Kidney (tissue), 14 donors: ENCODE results near the gene EVA1A. TPM values are rescaled to one million over a fixed set of nuclear protein-coding genes. Genes with fewer than 3 reads are reported as not detected.

Experiments used
- DNase-seq, 5 donors: peaks; one replicate each; pipeline ENCODE4 v3.0.0-alpha.2; 2013 to 2020
- FAIRE-seq: peaks from 2 replicates; lab custom pipeline; 2012; peaks lifted over from hg19 to GRCh38; lab: Jason Lieb, UNC
- H3K27ac ChIP-seq, 2 donors: one replicate each; pipeline ENCODE4 v1.7.0; 2013; ENCODE audit warnings: low read depth in 2 of 2, low read length in 2 of 2, inconsistent platforms in 1 of 2
- H3K27me3 ChIP-seq: one replicate; pipeline ENCODE4 v1.7.1; 2013; ENCODE audit warnings: low read length, inconsistent platforms; ENCODE audit not compliant: control insufficient read depth, insufficient read depth
- H3K36me3 ChIP-seq, 3 donors: one replicate each; pipeline versions ENCODE4 v1.7.0 to v1.7.1; 2013; ENCODE audit warnings: low read length in 3 of 3, control low read depth in 1 of 3, inconsistent platforms in 1 of 3; ENCODE audit not compliant: insufficient read depth in 3 of 3, control insufficient read depth in 2 of 3
- H3K4me1 ChIP-seq, 3 donors: one replicate each; pipeline versions ENCODE4 v1.7.0 to v1.7.1; 2013; ENCODE audit warnings: low read length in 3 of 3, inconsistent platforms in 1 of 3, low read depth in 1 of 3; ENCODE audit not compliant: control insufficient read depth in 2 of 3, insufficient read depth in 2 of 3
- H3K4me3 ChIP-seq, 3 donors: one replicate each; pipeline versions ENCODE4 v1.7.0 to v1.8.1; 2013; ENCODE audit warnings: low read length in 3 of 3, control low read depth in 1 of 3, inconsistent platforms in 1 of 3
- H3K9ac ChIP-seq, 3 donors: one replicate each; pipeline versions ENCODE4 v1.7.0 to v1.7.1; 2013; ENCODE audit warnings: low read length in 3 of 3, control low read depth in 1 of 3, inconsistent platforms in 1 of 3
- H3K9me3 ChIP-seq, 3 donors: one replicate each; pipeline versions ENCODE4 v1.7.0 to v1.7.1; 2013; ENCODE audit warnings: low read length in 3 of 3, control low read depth in 1 of 3, inconsistent platforms in 1 of 3; ENCODE audit not compliant: control insufficient read depth in 2 of 3, insufficient read depth in 1 of 3
- intact Hi-C: fragments of 100-400 bp; cut with DNase I; formaldehyde crosslinking; loops from one replicate; pipeline ENCODE4 v1.11.1; 2022
- polyA plus RNA-seq: library from polyadenylated mRNA; stranded (reverse); fragments of 350-450 nt; fragmentation: Illumina TruSeq; extraction: RNeasy Lipid Tissue Mini Kit (QIAGEN cat#74804); gene quantifications from one replicate; pipeline ENCODE4 v1.2.3, GENCODE V29; 2014; ENCODE audit warnings: low read depth, low replicate concordance; ENCODE audit not compliant: insufficient read depth
- total RNA-seq: library from RNA; stranded (reverse); fragmentation: NEBNext Ultra II Directional; extraction: Animal tissue kit (Norgen Biotek cat#: 25700); gene quantifications from one replicate; pipeline ENCODE4 v1.2.1, GENCODE V29; 2021
- TF ChIP-seq, protein P1 (sequence below): IDR thresholded peaks from 3 replicates; pipeline ENCODE4 v1.5.1; 2012; ENCODE audit warnings: mild to moderate bottlenecking, moderate library complexity, borderline replicate concordance; ENCODE audit not compliant: insufficient read depth; ENCODE audit errors: extremely low read depth
- donor health status: control.
- donor health status: control.
- donor health status: control.
- donor health status: control.
- donor health status: control.
- donor health status: DM: yes; HTN: yes; CAD: no.
- donor health status: Normal renal cell carcinoma (clear cell type).

Gene EVA1A
- total and polyA plus RNA-seq, 2 donors from 2014 or later: 28.1 to 32.4 TPM

DNA sequence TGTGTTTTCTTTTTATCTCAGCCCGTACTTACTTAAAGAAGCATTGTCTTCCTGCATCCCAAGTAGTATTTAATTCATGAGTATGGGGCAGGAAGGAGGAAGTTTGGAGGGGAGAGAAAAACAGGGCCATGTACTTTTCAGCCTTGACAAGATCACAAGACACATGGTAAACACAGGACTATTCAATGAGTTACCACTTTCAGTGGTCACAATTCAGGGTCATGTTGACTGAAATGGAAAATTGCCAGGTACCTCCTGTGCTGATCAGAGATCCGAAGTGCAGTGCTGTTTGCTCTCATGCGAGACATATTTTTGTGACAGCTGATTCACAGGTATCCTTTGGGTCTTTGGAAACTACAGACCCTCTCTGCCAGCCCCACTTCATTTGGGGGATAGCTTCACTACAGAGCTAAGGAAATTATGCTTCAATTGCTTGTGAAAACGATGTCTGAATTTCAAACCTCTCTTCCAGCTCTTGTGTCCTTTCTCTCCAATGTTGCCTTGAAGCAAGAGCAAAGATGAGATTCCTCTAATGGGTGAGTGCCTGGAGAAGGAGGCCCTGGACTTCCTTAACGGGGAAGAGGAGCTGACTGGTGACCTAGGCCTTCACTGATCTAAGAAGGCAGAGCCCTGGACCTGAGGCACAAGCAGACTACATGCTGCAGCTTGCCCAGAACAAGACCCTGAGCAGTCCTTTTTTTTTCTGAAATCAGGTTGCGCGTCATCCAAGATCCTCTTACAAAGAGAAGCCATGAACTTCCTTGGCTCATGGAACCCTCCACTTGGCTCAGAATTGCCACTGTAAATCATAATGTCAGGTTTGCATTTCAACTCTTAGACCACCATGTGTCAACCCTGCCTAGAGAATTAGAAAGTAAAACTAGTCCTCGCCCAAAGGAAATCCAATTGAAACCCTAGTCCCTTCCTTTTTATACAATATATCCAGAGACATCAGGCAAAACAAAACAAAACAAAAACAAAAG lies 44.1 kb downstream of the EVA1A start:
- FAIRE-seq: no peak

DNA sequence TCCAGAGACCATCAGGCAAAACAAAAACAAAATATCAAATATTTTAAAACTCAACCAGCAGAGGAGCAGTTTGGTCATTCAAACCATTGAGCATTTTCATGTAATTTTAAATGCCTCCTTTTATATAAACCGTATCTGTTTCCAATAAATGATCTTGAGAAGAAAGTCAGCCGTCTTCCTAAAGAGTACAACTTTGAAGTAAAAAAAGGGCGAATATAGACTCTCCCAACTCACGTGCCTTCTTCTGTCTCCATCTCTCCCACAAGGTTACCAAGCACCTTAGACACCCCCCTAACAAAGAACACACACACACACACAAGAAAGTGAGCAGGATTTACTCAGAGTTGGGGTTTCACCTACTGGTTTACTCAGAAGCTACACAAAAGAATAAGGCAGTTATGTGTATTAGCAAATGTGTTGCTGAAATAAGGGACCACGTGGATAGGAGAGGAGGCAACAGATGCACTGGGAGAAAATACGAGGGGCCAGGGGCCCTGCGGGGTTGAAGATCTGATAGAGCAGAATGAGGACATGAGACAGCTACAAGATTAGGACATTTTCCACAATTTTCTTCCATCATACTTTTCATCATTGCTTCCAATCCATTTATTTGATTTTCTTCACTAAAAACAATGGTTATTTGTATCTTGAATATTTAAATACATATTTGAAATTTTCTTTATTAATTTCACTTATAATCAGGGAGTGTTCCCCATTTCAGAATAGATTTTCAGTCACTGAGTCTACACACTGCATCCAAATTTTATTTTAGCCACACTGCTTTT lies 45.0 kb downstream of the EVA1A start:
- H3K9ac ChIP-seq: no peak overlapping the region
- peaks cover 0 to 17% (median 3%) of the 10 kb centered on the region in 3 donors for H3K36me3 ChIP-seq
- no peaks in the 10 kb centered on the region for H3K27me3 ChIP-seq
- H3K9me3 ChIP-seq: peaks cover 0 to 6% (median 2%) of the 10 kb centered on the region in 3 donors
- no peak for DNase-seq
- peak overlapping the region in 1 of 2 donors; percentile 49 for H3K27ac ChIP-seq
- intact Hi-C loops: no loop called here
- H3K4me1 ChIP-seq: peaks cover 0 to 13% (median 13%) of the 10 kb centered on the region in 3 donors
- TF ChIP-seq, protein P1, sequence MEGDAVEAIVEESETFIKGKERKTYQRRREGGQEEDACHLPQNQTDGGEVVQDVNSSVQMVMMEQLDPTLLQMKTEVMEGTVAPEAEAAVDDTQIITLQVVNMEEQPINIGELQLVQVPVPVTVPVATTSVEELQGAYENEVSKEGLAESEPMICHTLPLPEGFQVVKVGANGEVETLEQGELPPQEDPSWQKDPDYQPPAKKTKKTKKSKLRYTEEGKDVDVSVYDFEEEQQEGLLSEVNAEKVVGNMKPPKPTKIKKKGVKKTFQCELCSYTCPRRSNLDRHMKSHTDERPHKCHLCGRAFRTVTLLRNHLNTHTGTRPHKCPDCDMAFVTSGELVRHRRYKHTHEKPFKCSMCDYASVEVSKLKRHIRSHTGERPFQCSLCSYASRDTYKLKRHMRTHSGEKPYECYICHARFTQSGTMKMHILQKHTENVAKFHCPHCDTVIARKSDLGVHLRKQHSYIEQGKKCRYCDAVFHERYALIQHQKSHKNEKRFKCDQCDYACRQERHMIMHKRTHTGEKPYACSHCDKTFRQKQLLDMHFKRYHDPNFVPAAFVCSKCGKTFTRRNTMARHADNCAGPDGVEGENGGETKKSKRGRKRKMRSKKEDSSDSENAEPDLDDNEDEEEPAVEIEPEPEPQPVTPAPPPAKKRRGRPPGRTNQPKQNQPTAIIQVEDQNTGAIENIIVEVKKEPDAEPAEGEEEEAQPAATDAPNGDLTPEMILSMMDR: no peak
- FAIRE-seq: no peak
- no peak overlapping the region for H3K4me3 ChIP-seq

More for the DNA sequence above, 44.1 kb downstream of the EVA1A start:
- DNase-seq: peak in 2 of 5 donors; percentile 59 to 60
- H3K27ac ChIP-seq: peak overlapping the region; percentile 2 to 18
- peaks cover 0 to 13% (median 13%) of the 10 kb centered on the region in 3 donors for H3K4me1 ChIP-seq
- intact Hi-C loops: no loop called here
- no peak overlapping the region for H3K9ac ChIP-seq
- no peaks in the 10 kb centered on the region for H3K27me3 ChIP-seq
- H3K36me3 ChIP-seq: peaks cover 0 to 17% (median 3%) of the 10 kb centered on the region in 3 donors
- peaks cover 0 to 6% (median 2%) of the 10 kb centered on the region in 3 donors for H3K9me3 ChIP-seq
- TF ChIP-seq, protein P1: no peak
- no peak overlapping the region for H3K4me3 ChIP-seq

DNA sequence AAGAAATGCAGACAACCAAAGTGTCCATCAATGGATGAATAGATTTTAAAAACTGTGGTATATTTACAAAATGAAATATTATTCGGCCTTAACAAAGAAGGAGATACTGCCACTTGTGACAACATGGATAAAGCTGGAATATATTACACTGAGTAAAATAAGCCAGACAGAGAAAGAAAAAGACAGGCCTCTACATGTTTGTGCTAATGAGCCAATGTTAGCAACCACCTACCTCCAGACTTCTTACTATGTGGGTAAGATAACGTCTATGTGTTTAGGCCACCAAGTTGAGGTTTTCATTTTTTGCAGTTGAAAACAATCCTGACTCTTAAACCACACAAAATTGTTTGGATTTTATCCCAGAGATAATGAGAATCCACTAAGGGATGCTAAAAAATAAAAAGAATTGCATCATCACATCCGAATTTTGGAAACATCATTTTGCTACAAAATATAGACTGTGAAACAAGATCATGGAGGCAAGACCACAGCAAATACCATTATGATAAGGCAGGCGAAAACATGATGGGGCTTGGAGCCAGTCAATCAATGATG lies 47.0 kb downstream of the EVA1A start:
- Histone ChIP-seq H3K27me3 (no peaks in the 10 kb centered on the region), H3K27ac (no peak overlapping the region), H3K9ac (no peak overlapping the region), H3K9me3 (peaks cover 0 to 6% (median 2%) of the 10 kb centered on the region in 3 donors), H3K4me3 (no peak overlapping the region), H3K4me1 (peaks cover 0 to 9% (median 6%) of the 10 kb centered on the region in 3 donors), H3K36me3 (peaks cover 0 to 17% (median 3%) of the 10 kb centered on the region in 3 donors)
- TF ChIP-seq, protein P1: no peak
- intact Hi-C loops: no loop called here
- FAIRE-seq: no peak
- DNase-seq: no peak
